ENCODE data around the gene FSIP2.

Gene FSIP2

GRCh38 chr2:185857691-185858090, 119.1 kb downstream of the FSIP2 start:
- TF ChIP-seq, protein P1, sequence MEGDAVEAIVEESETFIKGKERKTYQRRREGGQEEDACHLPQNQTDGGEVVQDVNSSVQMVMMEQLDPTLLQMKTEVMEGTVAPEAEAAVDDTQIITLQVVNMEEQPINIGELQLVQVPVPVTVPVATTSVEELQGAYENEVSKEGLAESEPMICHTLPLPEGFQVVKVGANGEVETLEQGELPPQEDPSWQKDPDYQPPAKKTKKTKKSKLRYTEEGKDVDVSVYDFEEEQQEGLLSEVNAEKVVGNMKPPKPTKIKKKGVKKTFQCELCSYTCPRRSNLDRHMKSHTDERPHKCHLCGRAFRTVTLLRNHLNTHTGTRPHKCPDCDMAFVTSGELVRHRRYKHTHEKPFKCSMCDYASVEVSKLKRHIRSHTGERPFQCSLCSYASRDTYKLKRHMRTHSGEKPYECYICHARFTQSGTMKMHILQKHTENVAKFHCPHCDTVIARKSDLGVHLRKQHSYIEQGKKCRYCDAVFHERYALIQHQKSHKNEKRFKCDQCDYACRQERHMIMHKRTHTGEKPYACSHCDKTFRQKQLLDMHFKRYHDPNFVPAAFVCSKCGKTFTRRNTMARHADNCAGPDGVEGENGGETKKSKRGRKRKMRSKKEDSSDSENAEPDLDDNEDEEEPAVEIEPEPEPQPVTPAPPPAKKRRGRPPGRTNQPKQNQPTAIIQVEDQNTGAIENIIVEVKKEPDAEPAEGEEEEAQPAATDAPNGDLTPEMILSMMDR (IDR thresholded peaks at IDR 0.05) = no peak

- TF ChIP-seq, protein P1 (IDR thresholded peaks at IDR 0.05) = no peak
Measured at GRCh38 chr2:185859506-185859905, 120.9 kb downstream of the FSIP2 start.

DNA sequence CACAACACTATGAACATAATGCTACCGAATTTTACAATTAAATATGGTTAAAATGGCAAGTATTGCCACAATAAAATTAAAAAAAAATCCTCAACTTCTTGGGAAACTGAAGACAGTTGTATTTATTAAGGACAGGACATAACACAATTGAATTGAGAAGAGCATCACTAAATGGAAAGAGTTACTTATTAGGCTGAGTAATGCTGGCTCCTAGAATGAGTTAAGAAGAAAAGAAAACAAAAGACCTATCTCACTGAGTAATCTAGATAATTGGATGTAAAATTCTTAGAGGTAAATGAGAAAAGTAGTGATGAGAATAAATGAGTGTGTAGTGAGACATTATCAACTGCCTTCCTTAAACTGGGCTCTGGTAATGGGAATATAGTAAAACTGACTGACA, 121.7 kb downstream of the FSIP2 start:
- TF ChIP-seq, protein P1 (IDR thresholded peaks at IDR 0.05) = no peak

DNA sequence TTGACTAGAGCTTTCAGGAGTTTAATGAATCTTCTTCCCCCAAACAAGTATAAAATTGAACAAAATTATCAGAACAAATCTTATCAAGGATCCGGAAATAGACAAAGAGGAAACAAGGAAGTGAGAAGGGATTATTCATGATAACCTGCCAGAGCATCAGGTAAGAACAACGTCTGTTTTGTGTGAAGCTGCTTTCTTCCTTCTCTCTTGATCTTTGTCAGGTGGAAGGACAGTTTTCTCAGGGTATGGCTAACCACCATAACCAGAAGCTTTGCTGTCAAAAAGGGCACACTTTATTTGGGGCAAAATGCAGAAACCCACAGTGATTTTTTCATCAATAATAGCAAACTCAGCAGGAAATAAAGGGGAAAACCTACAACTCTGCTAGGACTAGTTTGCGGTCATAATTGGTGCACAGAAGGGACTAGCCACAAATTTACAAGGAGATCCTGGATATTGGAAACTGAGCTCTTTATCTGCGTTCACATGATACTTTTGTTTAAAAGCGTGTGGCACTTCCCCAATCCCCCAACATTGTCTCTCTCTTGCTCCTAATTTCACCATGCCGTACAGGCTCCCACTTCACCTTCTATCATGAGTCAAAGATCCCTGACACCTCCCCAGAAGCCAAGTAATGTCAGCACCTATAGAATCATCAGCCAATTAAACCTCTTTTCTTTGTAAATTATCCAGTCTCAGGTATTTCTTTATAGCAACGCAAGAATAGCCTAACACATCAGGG, 124.2 kb downstream of the FSIP2 start:
- TF ChIP-seq, protein P1 (IDR thresholded peaks at IDR 0.05) = no peak

GRCh38 chr2:185875136-185875931, 136.7 kb downstream of the FSIP2 start:
- TF ChIP-seq, protein P1 (IDR thresholded peaks at IDR 0.05) = no peak

DNA sequence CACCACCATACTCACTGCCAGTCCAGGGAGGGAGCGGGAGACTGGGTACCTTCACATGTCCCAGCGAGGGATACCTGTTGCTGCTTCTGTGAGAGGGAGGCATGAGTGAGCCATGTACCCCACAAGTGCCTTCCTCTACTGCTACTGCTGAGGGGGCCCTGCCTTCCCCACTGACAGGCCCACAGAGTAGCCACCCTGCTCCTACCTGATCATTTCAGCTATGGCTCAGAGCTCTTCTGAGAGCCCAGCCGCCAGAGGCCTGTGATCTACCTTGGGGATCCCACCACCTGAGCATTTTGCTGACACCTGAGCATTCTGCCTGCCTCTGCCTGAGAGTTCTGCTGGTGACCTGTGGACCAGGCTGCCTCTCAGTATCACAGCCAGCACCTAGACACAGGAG, 137.6 kb downstream of the FSIP2 start:
- TF ChIP-seq, protein P1 (IDR thresholded peaks at IDR 0.05) = no peak

DNA sequence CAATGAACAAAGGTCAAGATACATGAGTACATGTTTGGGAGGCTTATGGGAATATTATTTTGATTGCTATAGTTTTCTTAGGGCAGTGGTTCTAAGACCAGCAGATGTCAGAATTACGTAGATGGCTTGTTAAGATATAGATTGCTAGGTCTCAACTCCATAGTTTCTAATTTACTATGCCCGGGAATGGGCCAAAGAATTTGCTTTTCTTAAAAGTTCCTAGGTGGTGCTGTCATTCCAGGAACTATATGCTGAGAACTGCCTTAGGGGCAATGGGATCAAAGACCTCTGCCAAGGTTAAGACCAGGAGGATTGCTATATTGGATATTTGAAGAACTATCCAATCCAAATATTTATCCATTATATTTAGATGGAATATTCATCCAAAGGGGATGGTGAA, 141.8 kb downstream of the FSIP2 start:
- TF ChIP-seq, protein P1 (IDR thresholded peaks at IDR 0.05) = no peak
